ENCODE data around the gene ACY1. TPM values are rescaled to one million over a fixed set of nuclear protein-coding genes. Genes with fewer than 3 reads are reported as not detected.

ACY1 gene
- polyA plus RNA-seq, 3 donors from 2014 or later = 19.0 to 52.7 (median 23.8) TPM

- Mint-ChIP-seq H3K4me1 (peaks cover 0 to 3% of the 10 kb centered on the region in 2 donors), H3K27me3 (ENCODE audit: low read depth in 3 of 3) (peaks cover 0 to 3% (median 0%) of the 10 kb centered on the region in 3 donors), H3K9me3 (no peaks in the 10 kb centered on the region), H3K27ac (no peak overlapping the region), H3K4me3 (no peak overlapping the region), H3K36me3 (no peaks in the 10 kb centered on the region)
- no peak for DNase-seq
These were observed 35.1 kb downstream of the ACY1 start for GRCh38 chr3:52018319-52019000.

DNA sequence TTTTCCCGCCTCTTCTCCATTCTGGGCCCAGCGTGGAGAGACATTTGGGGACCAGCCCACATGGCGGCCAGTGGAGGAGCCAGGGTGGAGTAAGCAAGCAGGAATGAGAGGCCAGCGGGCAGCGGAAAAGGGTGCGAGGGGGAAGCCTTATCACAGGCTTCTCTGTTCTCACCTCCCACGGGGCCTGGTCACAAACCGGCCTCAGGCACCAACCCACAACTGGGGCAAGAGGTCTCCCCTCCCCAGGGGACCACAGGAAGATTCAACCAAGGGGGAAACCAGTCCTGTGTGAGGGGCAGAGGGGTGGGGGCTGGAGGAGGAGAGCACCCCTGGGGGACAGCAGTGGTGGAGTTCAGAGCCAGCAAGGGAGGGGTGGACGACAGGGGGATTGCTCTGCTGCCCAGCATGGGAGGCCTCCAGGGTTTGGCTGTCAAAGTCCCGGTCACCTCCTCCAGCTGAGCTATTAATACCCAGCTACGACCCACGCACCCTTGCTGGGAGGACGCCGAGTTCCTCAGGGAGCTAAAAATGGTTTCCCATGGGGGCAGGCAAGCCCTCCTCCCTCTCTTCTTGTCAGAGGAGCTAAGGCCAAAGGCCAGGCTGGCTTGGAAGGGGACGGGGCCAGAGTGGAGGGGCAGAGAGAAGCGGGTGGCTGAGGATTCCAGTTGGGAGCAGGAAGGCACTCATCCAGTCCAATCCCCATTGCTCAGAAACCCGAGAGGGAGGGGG lies 36.2 kb downstream of the ACY1 start:
- Mint-ChIP-seq H3K36me3 (no peaks in the 10 kb centered on the region), H3K4me3 (no peak overlapping the region), H3K27me3 (ENCODE audit: low read depth in 3 of 3) (peaks cover 0 to 3% (median 0%) of the 10 kb centered on the region in 3 donors), H3K9me3 (no peaks in the 10 kb centered on the region), H3K4me1 (peaks cover 0 to 3% of the 10 kb centered on the region in 2 donors), H3K27ac (no peak overlapping the region)
- DNase-seq = no peak

GRCh38 chr3:52020796-52021195 lies 37.5 kb downstream of the ACY1 start:
- peaks cover 0 to 3% of the 10 kb centered on the region in 2 donors for H3K4me1 Mint-ChIP-seq
- peak overlapping the region in 1 of 6 donors; percentile 58 for H3K27ac Mint-ChIP-seq
- no peak overlapping the region for H3K4me3 Mint-ChIP-seq
- peaks cover 0 to 3% (median 0%) of the 10 kb centered on the region in 3 donors for H3K27me3 Mint-ChIP-seq (ENCODE audit: low read depth in 3 of 3)
- no peaks in the 10 kb centered on the region for H3K9me3 Mint-ChIP-seq
- DNase-seq = no peak
- no peaks in the 10 kb centered on the region for H3K36me3 Mint-ChIP-seq

GRCh38 chr3:52021489-52022268 lies 38.3 kb downstream of the ACY1 start:
- no peak for DNase-seq
- Mint-ChIP-seq H3K9me3 (no peaks in the 10 kb centered on the region), H3K4me1 (peaks cover 0 to 3% of the 10 kb centered on the region in 2 donors), H3K27ac (peak overlapping the region in 2 of 6 donors; percentile 13 to 63), H3K36me3 (no peaks in the 10 kb centered on the region), H3K27me3 (ENCODE audit: low read depth in 3 of 3) (peaks cover 0 to 3% (median 0%) of the 10 kb centered on the region in 3 donors), H3K4me3 (no peak overlapping the region)

GRCh38 chr3:52022323-52023100 lies 39.2 kb downstream of the ACY1 start:
- no peak for DNase-seq
- Mint-ChIP-seq H3K4me1 (peaks cover 0 to 3% of the 10 kb centered on the region in 2 donors), H3K9me3 (no peaks in the 10 kb centered on the region), H3K27me3 (ENCODE audit: low read depth in 3 of 3) (peaks cover 0 to 3% (median 0%) of the 10 kb centered on the region in 3 donors), H3K36me3 (no peaks in the 10 kb centered on the region), H3K27ac (no peak overlapping the region), H3K4me3 (no peak overlapping the region)

DNA sequence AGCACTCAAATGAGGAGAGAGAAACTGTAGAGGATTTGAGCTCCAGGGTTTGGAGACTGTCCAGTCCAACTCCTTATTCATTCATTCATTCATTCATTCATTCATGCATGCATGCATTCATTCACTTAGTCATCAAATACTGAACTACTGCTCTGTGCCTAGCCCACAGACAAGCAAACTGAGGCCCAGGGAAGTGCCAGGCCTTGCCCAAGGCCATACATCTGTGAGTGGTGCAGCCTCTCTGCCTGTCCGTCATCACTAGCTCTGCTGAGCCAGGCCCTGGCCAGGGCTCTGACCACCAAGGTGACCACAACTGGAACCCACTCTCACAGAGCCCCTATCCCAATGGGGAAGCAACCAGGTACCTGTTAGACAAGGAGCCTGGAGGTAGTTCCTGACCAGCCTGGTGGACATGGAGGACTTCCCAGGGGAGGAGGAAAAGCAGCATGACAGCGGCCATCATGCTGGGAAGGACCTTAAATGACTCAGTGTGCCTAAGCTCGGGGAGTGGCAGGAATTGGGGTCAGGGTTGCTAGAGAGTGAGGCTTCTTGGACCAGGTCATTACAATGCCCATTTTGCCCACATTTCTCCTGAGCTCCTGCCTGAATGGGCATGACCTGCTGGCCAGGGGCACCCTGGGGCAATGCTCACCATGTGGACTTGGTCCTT lies 39.9 kb downstream of the ACY1 start:
- no peaks in the 10 kb centered on the region for H3K36me3 Mint-ChIP-seq
- no peak for DNase-seq
- H3K9me3 Mint-ChIP-seq = no peaks in the 10 kb centered on the region
- peaks cover 0 to 5% (median 0%) of the 10 kb centered on the region in 3 donors for H3K27me3 Mint-ChIP-seq (ENCODE audit: low read depth in 3 of 3)
- H3K27ac Mint-ChIP-seq = no peak overlapping the region
- H3K4me1 Mint-ChIP-seq = peaks cover 0 to 3% of the 10 kb centered on the region in 2 donors
- no peak overlapping the region for H3K4me3 Mint-ChIP-seq

- no peak overlapping the region for H3K4me3 Mint-ChIP-seq
- no peak overlapping the region for H3K27ac Mint-ChIP-seq
These were observed 40.8 kb downstream of the ACY1 start for GRCh38 chr3:52023860-52024764.

GRCh38 chr3:52024765-52025452 lies 41.6 kb downstream of the ACY1 start:
- peak overlapping the region in 1 of 6 donors; percentile 31 for H3K27ac Mint-ChIP-seq
- no peak overlapping the region for H3K4me3 Mint-ChIP-seq
- H3K9me3 Mint-ChIP-seq = no peaks in the 10 kb centered on the region
- DNase-seq = no peak
- H3K4me1 Mint-ChIP-seq = no peaks in the 10 kb centered on the region
- H3K36me3 Mint-ChIP-seq = no peaks in the 10 kb centered on the region
- H3K27me3 Mint-ChIP-seq (ENCODE audit: low read depth in 3 of 3) = peaks cover 0 to 5% (median 0%) of the 10 kb centered on the region in 3 donors

More at GRCh38 chr3:52023860-52024764, 40.8 kb downstream of the ACY1 start:
- Mint-ChIP-seq H3K9me3 (no peaks in the 10 kb centered on the region), H3K4me1 (peaks cover 0 to 3% of the 10 kb centered on the region in 2 donors), H3K27me3 (ENCODE audit: low read depth in 3 of 3) (peaks cover 0 to 5% (median 0%) of the 10 kb centered on the region in 3 donors), H3K36me3 (no peaks in the 10 kb centered on the region)
- no peak for DNase-seq

GRCh38 chr3:52025453-52025852 lies 42.1 kb downstream of the ACY1 start:
- no peaks in the 10 kb centered on the region for H3K36me3 Mint-ChIP-seq
- no peak overlapping the region for H3K4me3 Mint-ChIP-seq
- no peaks in the 10 kb centered on the region for H3K4me1 Mint-ChIP-seq
- DNase-seq = no peak
- H3K9me3 Mint-ChIP-seq = no peaks in the 10 kb centered on the region
- H3K27me3 Mint-ChIP-seq (ENCODE audit: low read depth in 3 of 3) = peaks cover 0 to 5% (median 0%) of the 10 kb centered on the region in 3 donors
- H3K27ac Mint-ChIP-seq = no peak overlapping the region

- no peaks in the 10 kb centered on the region for H3K4me1 Mint-ChIP-seq
- H3K36me3 Mint-ChIP-seq = no peaks in the 10 kb centered on the region
- H3K9me3 Mint-ChIP-seq = no peaks in the 10 kb centered on the region
- no peak overlapping the region for H3K4me3 Mint-ChIP-seq
- H3K27ac Mint-ChIP-seq = peak overlapping the region in 1 of 6 donors; percentile 21
- peaks cover 0 to 4% (median 0%) of the 10 kb centered on the region in 3 donors for H3K27me3 Mint-ChIP-seq (ENCODE audit: low read depth in 3 of 3)
- no peak for DNase-seq
These were observed 42.7 kb downstream of the ACY1 start for GRCh38 chr3:52026041-52026440.

DNA sequence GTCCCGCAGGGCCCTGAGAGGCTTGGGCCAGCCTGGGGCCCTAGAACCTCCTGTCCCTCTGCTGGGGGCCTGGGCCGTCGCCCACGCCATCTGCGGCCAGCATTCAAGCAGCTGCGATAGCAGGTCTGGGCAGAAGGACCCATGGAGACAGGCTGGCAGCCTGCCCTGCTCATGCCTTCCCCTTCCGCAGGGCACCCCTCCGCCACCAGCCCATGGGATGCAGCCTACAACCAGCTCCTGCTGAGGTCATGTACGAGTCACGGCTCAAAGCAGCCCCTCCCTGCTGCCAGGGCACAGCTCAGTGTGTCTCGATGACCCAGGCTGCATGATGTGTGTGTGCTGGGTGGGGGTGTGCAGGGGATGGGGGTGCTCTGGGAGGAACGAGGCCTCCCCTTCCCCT lies 45.2 kb downstream of the ACY1 start:
- Mint-ChIP-seq H3K9me3 (no peaks in the 10 kb centered on the region), H3K36me3 (no peaks in the 10 kb centered on the region), H3K27me3 (ENCODE audit: low read depth in 3 of 3) (peaks cover 0 to 2% (median 0%) of the 10 kb centered on the region in 3 donors), H3K4me1 (no peaks in the 10 kb centered on the region), H3K4me3 (no peak overlapping the region), H3K27ac (no peak overlapping the region)
- DNase-seq = no peak

- H3K36me3 Mint-ChIP-seq = no peaks in the 10 kb centered on the region
- no peak for DNase-seq
- no peak overlapping the region for H3K4me3 Mint-ChIP-seq
- H3K9me3 Mint-ChIP-seq = no peaks in the 10 kb centered on the region
- H3K4me1 Mint-ChIP-seq = no peaks in the 10 kb centered on the region
- H3K27me3 Mint-ChIP-seq (ENCODE audit: low read depth in 3 of 3) = peaks cover 0 to 2% (median 0%) of the 10 kb centered on the region in 3 donors
- H3K27ac Mint-ChIP-seq = no peak overlapping the region
These were observed 45.7 kb downstream of the ACY1 start for GRCh38 chr3:52029053-52029452.
